Neural cell (in vitro differentiated cells): ENCODE data around the gene NR2E1. TPM values are rescaled to one million over a fixed set of nuclear protein-coding genes. Genes with fewer than 3 reads are reported as not detected.

Experiments
- H2AFZ ChIP-seq: fragments of 200-600, 300-800 bp; sonication (generic), shearing (Covaris generic); 2 replicates; pipeline ENCODE4 v1.6.0; 2014; ENCODE audit warnings: low read depth, mild to moderate bottlenecking, antibody characterized with exemption, low read length, moderate library complexity
- H3F3A ChIP-seq: fragments of 200-600 bp; shearing (Covaris generic); 2 replicates; pipeline ENCODE4 v1.6.1; 2016; ENCODE audit warnings: mild to moderate bottlenecking, moderate library complexity, mixed read lengths, antibody characterized with exemption, low read length; ENCODE audit not compliant: insufficient read depth, poor library complexity, severe bottlenecking
- H3K27ac ChIP-seq: fragments of 200-600, 300-800 bp; sonication (generic), shearing (Covaris generic); 2 replicates; pipeline ENCODE4 v1.5.1; 2014; ENCODE audit warnings: mild to moderate bottlenecking, low read length, moderate library complexity
- H3K27me3 ChIP-seq: fragments of 300-800, 200-600 bp; sonication (generic), shearing (Covaris generic); 2 replicates; pipeline ENCODE4 v1.6.0; 2014; ENCODE audit warnings: mild to moderate bottlenecking, low read depth, low read length, moderate library complexity; ENCODE audit not compliant: insufficient read depth
- H3K36me3 ChIP-seq: fragments of 300-800, 200-600 bp; sonication (generic), shearing (Covaris generic); 2 replicates; pipeline ENCODE4 v1.5.1; 2014; ENCODE audit warnings: mild to moderate bottlenecking, antibody characterized with exemption, low read length, moderate library complexity; ENCODE audit not compliant: insufficient read depth
- H3K4me2 ChIP-seq: fragments of 300-800, 200-600 bp; sonication (generic), shearing (Covaris generic); 2 replicates; pipeline ENCODE4 v1.6.0; 2014; ENCODE audit warnings: mild to moderate bottlenecking, low read length
- H3K4me3 ChIP-seq: fragments of 300-800, 200-600 bp; sonication (generic), shearing (Covaris generic); 2 replicates; pipeline ENCODE4 v1.5.1; 2014; ENCODE audit warnings: mild to moderate bottlenecking, low read length, moderate library complexity
- H3K79me2 ChIP-seq: fragments of 200-600 bp; shearing (Covaris generic); replicated peaks from 2 replicates; pipeline ENCODE4 v1.6.0; 2014; ENCODE audit warnings: mild to moderate bottlenecking, low read length, moderate library complexity; ENCODE audit not compliant: insufficient read depth
- H3K9ac ChIP-seq: fragments of 300-800, 200-600 bp; sonication (generic), shearing (Covaris generic); 2 replicates; pipeline ENCODE4 v1.6.1; 2016; ENCODE audit warnings: mild to moderate bottlenecking, low read length, mixed read lengths
- H3K9me2 ChIP-seq: fragments of 200-600 bp; shearing (Covaris generic); 2 replicates; pipeline ENCODE4 v1.6.1; 2016; ENCODE audit warnings: mild to moderate bottlenecking, low read length, mixed read lengths; ENCODE audit not compliant: insufficient read depth
- H3K9me3 ChIP-seq: fragments of 200-600, 300-800 bp; sonication (generic), shearing (Covaris generic); 2 replicates; pipeline ENCODE4 v1.6.1; 2016; ENCODE audit warnings: mild to moderate bottlenecking, mixed run types, low read length, moderate library complexity, mixed read lengths
- H4K20me1 ChIP-seq: fragments of 200-600 bp; shearing (Covaris generic); 2 replicates; pipeline ENCODE4 v1.6.1; 2016; ENCODE audit warnings: mild to moderate bottlenecking, mixed run types; ENCODE audit not compliant: insufficient read depth
- CTCF ChIP-seq: fragments of 450-650 bp; IDR thresholded peaks from 2 replicates; pipeline ENCODE4 v1.5.1; 2014; ENCODE audit warnings: antibody characterized with exemption, mild to moderate bottlenecking, moderate library complexity; ENCODE audit not compliant: poor library complexity, severe bottlenecking
- EP300 ChIP-seq: fragments of 450-650 bp; conservative IDR thresholded peaks from 2 replicates; pipeline ENCODE4 v1.6.1; 2014; ENCODE audit warnings: antibody characterized with exemption, mild to moderate bottlenecking, moderate library complexity; ENCODE audit not compliant: poor library complexity, severe bottlenecking
- EZH2 ChIP-seq: fragments of 200-600, 300-800 bp; shearing (Covaris generic), sonication (generic); IDR thresholded peaks from 2 replicates; pipeline ENCODE4 v1.6.1; 2014; ENCODE audit warnings: antibody characterized with exemption, low read length, borderline replicate concordance, mild to moderate bottlenecking; ENCODE audit not compliant: insufficient read depth, poor library complexity, severe bottlenecking
- MXI1 ChIP-seq: fragments of 450-650 bp; conservative IDR thresholded peaks from 2 replicates; pipeline ENCODE4 v1.6.1; 2014; ENCODE audit warnings: antibody characterized with exemption, mild to moderate bottlenecking; ENCODE audit not compliant: poor library complexity, severe bottlenecking
- POLR2AphosphoS5 ChIP-seq: IDR thresholded peaks from 2 replicates; pipeline ENCODE4 v1.6.1; 2012
- RAD21 ChIP-seq: fragments of 450-650 bp; conservative IDR thresholded peaks from 2 replicates; pipeline ENCODE4 v1.6.1; 2014; ENCODE audit warnings: antibody characterized with exemption, mild to moderate bottlenecking, moderate library complexity
- REST ChIP-seq: IDR thresholded peaks from 2 replicates; pipeline ENCODE4 v1.6.1; 2012; ENCODE audit warnings: borderline replicate concordance
- SMC3 ChIP-seq: fragments of 450-650 bp; conservative IDR thresholded peaks from 2 replicates; pipeline ENCODE4 v1.6.1; 2014; ENCODE audit warnings: antibody characterized with exemption, mild to moderate bottlenecking, moderate library complexity; ENCODE audit not compliant: poor library complexity
- TAF1 ChIP-seq: IDR thresholded peaks from 2 replicates; pipeline ENCODE4 v1.6.1; 2012; ENCODE audit warnings: low read depth
- polyA plus RNA-seq: library from polyadenylated mRNA; depleted of rRNA; stranded (reverse); fragments of >200 nt; gene quantifications from 2 replicates; pipeline ENCODE4 v1.2.3, GENCODE V29; 2014

The NR2E1 gene
- polyA plus RNA-seq, 1 donor from 2014 or later = 1.3 TPM

- no peaks in the 10 kb centered on the region for H3K9me3 ChIP-seq
- H3K4me2 ChIP-seq = no peak overlapping the region
- no peak overlapping the region for H3K9ac ChIP-seq
- H3K4me3 ChIP-seq = no peak overlapping the region
- TF ChIP-seq RAD21 = no peak
- no peak for TF ChIP-seq CTCF
- TF ChIP-seq POLR2AphosphoS5 = no peak
- no peak for TF ChIP-seq TAF1
- H3K27ac ChIP-seq = no peak overlapping the region
- no peaks in the 10 kb centered on the region for H3F3A ChIP-seq
- H3K79me2 ChIP-seq = no peaks in the 10 kb centered on the region
- H3K9me2 ChIP-seq = no peaks in the 10 kb centered on the region
- no peaks in the 10 kb centered on the region for H3K36me3 ChIP-seq
- no peaks in the 10 kb centered on the region for H4K20me1 ChIP-seq
- no peak overlapping the region for H2AFZ ChIP-seq
- no peaks in the 10 kb centered on the region for H3K27me3 ChIP-seq
These were observed 20.2 kb upstream of the NR2E1 start for GRCh38 chr6:108145639-108146038.

GRCh38 chr6:108152446-108152845 lies 13.4 kb upstream of the NR2E1 start:
- Histone ChIP-seq H3K9me3 (no peaks in the 10 kb centered on the region), H3K79me2 (no peaks in the 10 kb centered on the region), H3K4me2 (no peak overlapping the region), H3K9ac (no peak overlapping the region), H3K27me3 (peaks cover 21% of the 10 kb centered on the region), H3K4me3 (no peak overlapping the region), H3K36me3 (no peaks in the 10 kb centered on the region), H2AFZ (no peak overlapping the region), H3F3A (no peaks in the 10 kb centered on the region), H4K20me1 (no peaks in the 10 kb centered on the region), H3K9me2 (no peaks in the 10 kb centered on the region), H3K27ac (no peak overlapping the region)
- TF ChIP-seq POLR2AphosphoS5 (no peak), EZH2 (no peak), TAF1 (no peak), REST (no peak), RAD21 (no peak), MXI1 (no peak), SMC3 (no peak), EP300 (no peak), CTCF (no peak)
